Measurements from ENCODE around the gene DTNBP1.

Gene DTNBP1

GRCh38 chr6:15682965-15683822 lies 20.4 kb upstream of the DTNBP1 start:
- Histone ChIP-seq H3K4me3 (ENCODE audit: low read length) (no peak overlapping the region), H4K20me1 (ENCODE audit: insufficient read depth, low read length) (no peaks in the 10 kb centered on the region), H3K9me2 (replicated peaks; ENCODE audit: insufficient read depth, low read length) (no peaks in the 10 kb centered on the region), H3K27ac (ENCODE audit: low read length) (no peak overlapping the region), H3K4me1 (ENCODE audit: low read length) (no peaks in the 10 kb centered on the region), H3K27me3 (replicated peaks; ENCODE audit: insufficient read depth, low read length) (no peaks in the 10 kb centered on the region), H3F3A (ENCODE audit: insufficient read depth, low read length) (no peaks in the 10 kb centered on the region), H3K9ac (ENCODE audit: low read length) (no peak overlapping the region), H3K9me3 (replicated peaks; ENCODE audit: insufficient read depth, low read length) (no peaks in the 10 kb centered on the region), H3K36me3 (replicated peaks; ENCODE audit: insufficient read depth, low read length) (no peaks in the 10 kb centered on the region), H3K79me2 (ENCODE audit: low read length) (no peaks in the 10 kb centered on the region), H2AFZ (ENCODE audit: low read length) (no peak overlapping the region), H3K4me2 (ENCODE audit: low read depth, low read length) (no peak overlapping the region)
- TF ChIP-seq EZH2 (optimal IDR thresholded peaks at IDR 0.05; ENCODE audit: low read depth, low read length) (no peak), CTCF (IDR thresholded peaks at IDR 0.05; ENCODE audit: low read length) (no peak), EZH2phosphoT487 (IDR thresholded peaks at IDR 0.05; ENCODE audit: low read length) (no peak)
- no peak for DNase-seq

GRCh38 chr6:15681946-15682345 lies 19.1 kb upstream of the DTNBP1 start:
- H3K4me2 ChIP-seq (ENCODE audit: low read depth, low read length) = no peak overlapping the region
- H3F3A ChIP-seq (ENCODE audit: insufficient read depth, low read length) = no peaks in the 10 kb centered on the region
- H3K27ac ChIP-seq (ENCODE audit: low read length) = no peak overlapping the region
- H3K79me2 ChIP-seq (ENCODE audit: low read length) = no peaks in the 10 kb centered on the region
- no peaks in the 10 kb centered on the region for H3K27me3 ChIP-seq (replicated peaks; ENCODE audit: insufficient read depth, low read length)
- no peaks in the 10 kb centered on the region for H3K9me3 ChIP-seq (replicated peaks; ENCODE audit: insufficient read depth, low read length)
- DNase-seq = no peak
- no peaks in the 10 kb centered on the region for H4K20me1 ChIP-seq (ENCODE audit: insufficient read depth, low read length)
- H3K4me1 ChIP-seq (ENCODE audit: low read length) = no peaks in the 10 kb centered on the region
- H3K9ac ChIP-seq (ENCODE audit: low read length) = no peak overlapping the region
- no peak for TF ChIP-seq EZH2 (optimal IDR thresholded peaks at IDR 0.05; ENCODE audit: low read depth, low read length)
- TF ChIP-seq EZH2phosphoT487 (IDR thresholded peaks at IDR 0.05; ENCODE audit: low read length) = no peak
- no peak for TF ChIP-seq CTCF (IDR thresholded peaks at IDR 0.05; ENCODE audit: low read length)
- no peaks in the 10 kb centered on the region for H3K36me3 ChIP-seq (replicated peaks; ENCODE audit: insufficient read depth, low read length)
- H3K9me2 ChIP-seq (replicated peaks; ENCODE audit: insufficient read depth, low read length) = no peaks in the 10 kb centered on the region
- no peak overlapping the region for H3K4me3 ChIP-seq (ENCODE audit: low read length)
- H2AFZ ChIP-seq (ENCODE audit: low read length) = no peak overlapping the region

GRCh38 chr6:15678514-15678913 lies 15.7 kb upstream of the DTNBP1 start:
- no peak overlapping the region for H3K4me2 ChIP-seq (ENCODE audit: low read depth, low read length)
- peaks cover 4% of the 10 kb centered on the region; the same call in 1 of the 2 replicates for H3F3A ChIP-seq (ENCODE audit: insufficient read depth, low read length)
- H3K27ac ChIP-seq (ENCODE audit: low read length) = no peak overlapping the region
- no peak for DNase-seq
- no peaks in the 10 kb centered on the region for H3K9me3 ChIP-seq (replicated peaks; ENCODE audit: insufficient read depth, low read length)
- no peak overlapping the region for H2AFZ ChIP-seq (ENCODE audit: low read length)
- H3K36me3 ChIP-seq (replicated peaks; ENCODE audit: insufficient read depth, low read length) = no peaks in the 10 kb centered on the region
- TF ChIP-seq EZH2phosphoT487 (IDR thresholded peaks at IDR 0.05; ENCODE audit: low read length) (no peak), CTCF (IDR thresholded peaks at IDR 0.05; ENCODE audit: low read length) (no peak), EZH2 (optimal IDR thresholded peaks at IDR 0.05; ENCODE audit: low read depth, low read length) (no peak)
- peaks cover 7% of the 10 kb centered on the region; the same call in 1 of the 2 replicates for H3K4me1 ChIP-seq (ENCODE audit: low read length)
- no peaks in the 10 kb centered on the region for H3K79me2 ChIP-seq (ENCODE audit: low read length)
- no peak overlapping the region for H3K4me3 ChIP-seq (ENCODE audit: low read length)
- H3K27me3 ChIP-seq (replicated peaks; ENCODE audit: insufficient read depth, low read length) = no peaks in the 10 kb centered on the region
- no peaks in the 10 kb centered on the region for H3K9me2 ChIP-seq (replicated peaks; ENCODE audit: insufficient read depth, low read length)
- H4K20me1 ChIP-seq (ENCODE audit: insufficient read depth, low read length) = no peaks in the 10 kb centered on the region
- no peak overlapping the region for H3K9ac ChIP-seq (ENCODE audit: low read length)
